Activated CD8-positive, alpha-beta T cell treated with anti-CD3 and anti-CD28 coated beads for 36 hours (primary cell): ENCODE measurements around the gene DIMT1. TPM values are rescaled to one million over a fixed set of nuclear protein-coding genes. Genes with fewer than 3 reads are reported as not detected.

ENCODE experiments used
- ATAC-seq: fragments of 200-7000 bp; cut with Tn5 transposase; one replicate; pipeline ENCODE4 v1.10.0; 2021; ENCODE audit warnings: mild to moderate bottlenecking, moderate library complexity
- CTCF ChIA-PET: fragments of 350-600 bp; sonication (Branson Sonifier 250); formaldehyde crosslinking; loops from one replicate; lab custom pipeline; 2021; ENCODE audit warnings: antibody characterized with exemption; lab: Charles Lee
- POLR2A ChIA-PET: fragments of 350-600 bp; sonication (Branson Sonifier 250); formaldehyde crosslinking; loops from one replicate; lab custom pipeline; 2021; ENCODE audit warnings: antibody characterized with exemption; lab: Charles Lee
- DNase-seq: peaks from one replicate; pipeline ENCODE4 v3.0.0-alpha.2; 2020
- H3K27ac Mint-ChIP-seq: one replicate; pipeline ENCODE4 v1.8.0; 2021; ENCODE audit warnings: mild to moderate bottlenecking, mixed read lengths
- H3K27me3 Mint-ChIP-seq: one replicate; pipeline ENCODE4 v1.8.0; 2021; ENCODE audit warnings: mixed read lengths
- H3K36me3 Mint-ChIP-seq: one replicate; pipeline ENCODE4 v1.8.0; 2021; ENCODE audit warnings: low read depth, mixed read lengths
- H3K4me1 Mint-ChIP-seq: one replicate; pipeline ENCODE4 v1.8.0; 2021; ENCODE audit warnings: low read depth, mixed read lengths
- H3K4me3 Mint-ChIP-seq: one replicate; pipeline ENCODE4 v1.8.0; 2021; ENCODE audit warnings: mild to moderate bottlenecking, moderate library complexity, mixed read lengths
- H3K9me3 Mint-ChIP-seq: one replicate; pipeline ENCODE4 v1.8.0; 2021; ENCODE audit warnings: mixed read lengths
- intact Hi-C: fragments of 100-400 bp; cut with micrococcal nuclease; formaldehyde crosslinking; loops from one replicate; pipeline ENCODE4 v1.10.0; 2022
- total RNA-seq, 2 experiments: library from RNA; stranded (reverse); gene quantifications; one replicate each; pipeline ENCODE4 v1.2.3, GENCODE V29; 2021
- TF ChIP-seq, protein P1 (sequence below): fragments of 200-600 bp; IDR thresholded peaks from one replicate; pipeline ENCODE4 v1.8.0; 2022; ENCODE audit warnings: antibody characterized with exemption, mild to moderate bottlenecking

Gene DIMT1
- total RNA-seq, 2 experiments from 2014 or later: 51.3 to 59.1 TPM

DNA sequence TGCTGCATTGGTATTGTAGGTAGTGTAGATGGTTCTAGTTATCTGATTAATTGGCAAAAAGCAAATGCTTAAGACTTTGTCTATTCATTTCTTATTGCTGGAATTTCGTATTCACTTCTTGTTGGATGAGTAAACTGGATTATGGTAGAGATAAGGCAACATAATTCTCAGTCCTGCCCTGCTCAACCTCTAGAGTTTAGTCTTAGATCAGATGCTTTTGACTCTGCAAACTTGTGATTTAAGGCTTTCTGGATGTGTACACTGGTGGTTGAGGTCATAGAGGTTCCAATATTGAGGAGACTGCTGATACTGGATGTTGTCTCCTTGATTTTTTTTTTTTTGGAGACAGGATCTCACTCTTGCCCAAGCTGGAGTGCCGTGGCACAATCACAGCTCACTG lies 62.7 kb downstream of the DIMT1 start:
- peak overlapping the region; percentile 92 for H3K27ac Mint-ChIP-seq
- ATAC-seq (no peak), DNase-seq (no peak)
- H3K36me3 Mint-ChIP-seq: peaks cover 41% of the 10 kb centered on the region
- peaks cover 3% of the 10 kb centered on the region for H3K9me3 Mint-ChIP-seq
- peaks cover 62% of the 10 kb centered on the region for H3K4me1 Mint-ChIP-seq
- POLR2A ChIA-PET: interaction anchor here (0.9 kb wide), 1 partner anchor 24 kb away, joined by 3 read pairs; no protein-coding TSS in a partner anchor
- CTCF ChIA-PET: interaction anchor here (0.7 to 1.9 kb wide), 7 partner anchors 16 to 116 kb away, joined by 3 to 4 read pairs (median 3); partner anchors contain the start of gene KIF2A
- intact Hi-C loops: loop anchor here (5.0 kb wide), 1 partner anchor 34 kb away; the partner anchor contains the start of gene KIF2A
- TF ChIP-seq, protein P1, sequence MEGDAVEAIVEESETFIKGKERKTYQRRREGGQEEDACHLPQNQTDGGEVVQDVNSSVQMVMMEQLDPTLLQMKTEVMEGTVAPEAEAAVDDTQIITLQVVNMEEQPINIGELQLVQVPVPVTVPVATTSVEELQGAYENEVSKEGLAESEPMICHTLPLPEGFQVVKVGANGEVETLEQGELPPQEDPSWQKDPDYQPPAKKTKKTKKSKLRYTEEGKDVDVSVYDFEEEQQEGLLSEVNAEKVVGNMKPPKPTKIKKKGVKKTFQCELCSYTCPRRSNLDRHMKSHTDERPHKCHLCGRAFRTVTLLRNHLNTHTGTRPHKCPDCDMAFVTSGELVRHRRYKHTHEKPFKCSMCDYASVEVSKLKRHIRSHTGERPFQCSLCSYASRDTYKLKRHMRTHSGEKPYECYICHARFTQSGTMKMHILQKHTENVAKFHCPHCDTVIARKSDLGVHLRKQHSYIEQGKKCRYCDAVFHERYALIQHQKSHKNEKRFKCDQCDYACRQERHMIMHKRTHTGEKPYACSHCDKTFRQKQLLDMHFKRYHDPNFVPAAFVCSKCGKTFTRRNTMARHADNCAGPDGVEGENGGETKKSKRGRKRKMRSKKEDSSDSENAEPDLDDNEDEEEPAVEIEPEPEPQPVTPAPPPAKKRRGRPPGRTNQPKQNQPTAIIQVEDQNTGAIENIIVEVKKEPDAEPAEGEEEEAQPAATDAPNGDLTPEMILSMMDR: no peak
- H3K27me3 Mint-ChIP-seq: no peaks in the 10 kb centered on the region
- no peak overlapping the region for H3K4me3 Mint-ChIP-seq

GRCh38 chr5:62340392-62340791 lies 63.3 kb downstream of the DIMT1 start:
- Mint-ChIP-seq H3K36me3 (peaks cover 43% of the 10 kb centered on the region), H3K27ac (peak overlapping the region; percentile 44), H3K4me3 (no peak overlapping the region), H3K4me1 (peaks cover 64% of the 10 kb centered on the region), H3K27me3 (no peaks in the 10 kb centered on the region), H3K9me3 (peaks cover 3% of the 10 kb centered on the region)
- POLR2A ChIA-PET: interaction anchor here (0.9 kb wide), 1 partner anchor 23 kb away, joined by 3 read pairs; no protein-coding TSS in a partner anchor
- DNase-seq (peak; percentile 28), ATAC-seq (no peak)
- intact Hi-C loops: loop anchor here (5.0 kb wide), 1 partner anchor 33 kb away; the partner anchor contains the start of gene KIF2A
- CTCF ChIA-PET: interaction anchor here (0.7 to 1.9 kb wide), 6 partner anchors 15 to 115 kb away, joined by 3 to 4 read pairs (median 4); no protein-coding TSS in a partner anchor
- TF ChIP-seq, protein P1: peak; percentile 58

Other genes with a start within 250 kb of the DIMT1 start
- gene KIF2A, start 97.7 kb downstream of the DIMT1 start, total RNA-seq: 100 to 1,000 TPM; 251 to 257 TPM
- gene IPO11, start 8.9 kb upstream of the DIMT1 start, total RNA-seq: 10 to 100 TPM; 59.7 to 61.2 TPM
- gene LRRC70, start 174.9 kb upstream of the DIMT1 start, total RNA-seq: under 1 TPM; 0.34 to 0.45 TPM